Central memory CD8-positive, alpha-beta T cell (primary cell): ENCODE measurements around the gene DIAPH3.

Experiments used
- ATAC-seq: fragments of 150-1000 bp; cut with Tn5 transposase; replicated peaks from 2 replicates; pipeline ENCODE4 v1.10.0; 2022; ENCODE audit warnings: mild to moderate bottlenecking, moderate FRiP score, moderate number of reproducible peaks; ENCODE audit not compliant: poor library complexity, severe bottlenecking; ENCODE audit errors: extremely low read depth
- DNase-seq, 2 donors: peaks; one replicate each; pipeline ENCODE4 v3.0.0; 2021; ENCODE audit warnings: low spot score in 2 of 2
- H3K27ac Mint-ChIP-seq: one replicate; pipeline ENCODE4 v1.8.0; 2022; ENCODE audit warnings: low read depth, mild to moderate bottlenecking, moderate library complexity, mixed read lengths
- H3K27me3 Mint-ChIP-seq: one replicate; pipeline ENCODE4 v1.8.0; 2022; ENCODE audit warnings: mixed read lengths
- H3K36me3 Mint-ChIP-seq: one replicate; pipeline ENCODE4 v1.8.0; 2022; ENCODE audit warnings: mild to moderate bottlenecking, moderate library complexity, mixed read lengths; ENCODE audit not compliant: insufficient read depth
- H3K4me1 Mint-ChIP-seq: one replicate; pipeline ENCODE4 v1.8.0; 2022; ENCODE audit warnings: mixed read lengths
- H3K4me3 Mint-ChIP-seq: one replicate; pipeline ENCODE4 v1.8.0; 2022; ENCODE audit warnings: mild to moderate bottlenecking, moderate library complexity, mixed read lengths
- H3K9me3 Mint-ChIP-seq: one replicate; pipeline ENCODE4 v1.8.0; 2022; ENCODE audit warnings: mixed read lengths

The DIAPH3 gene

GRCh38 chr13:59790626-59791025 lies 373.1 kb downstream of the DIAPH3 start:
- Mint-ChIP-seq H3K27ac (no peak overlapping the region), H3K4me3 (no peak overlapping the region), H3K4me1 (no peaks in the 10 kb centered on the region), H3K27me3 (no peaks in the 10 kb centered on the region), H3K9me3 (no peaks in the 10 kb centered on the region), H3K36me3 (no peaks in the 10 kb centered on the region)
- ATAC-seq (no peak), DNase-seq (no peak)

- no peak for ATAC-seq
- no peak overlapping the region for H3K27ac Mint-ChIP-seq
- no peaks in the 10 kb centered on the region for H3K27me3 Mint-ChIP-seq
- H3K4me1 Mint-ChIP-seq, result no peaks in the 10 kb centered on the region
- H3K4me3 Mint-ChIP-seq, result no peak overlapping the region
- no peaks in the 10 kb centered on the region for H3K36me3 Mint-ChIP-seq
- DNase-seq, result no peak
- H3K9me3 Mint-ChIP-seq, result no peaks in the 10 kb centered on the region
Observed at GRCh38 chr13:59789558-59789957, 374.2 kb downstream of the DIAPH3 start.

- Mint-ChIP-seq H3K36me3 (no peaks in the 10 kb centered on the region), H3K9me3 (no peaks in the 10 kb centered on the region), H3K27me3 (no peaks in the 10 kb centered on the region), H3K4me3 (no peak overlapping the region), H3K27ac (no peak overlapping the region), H3K4me1 (no peaks in the 10 kb centered on the region)
- no peak for ATAC-seq
- no peak for DNase-seq
Observed at GRCh38 chr13:59787679-59788078, 376.0 kb downstream of the DIAPH3 start.

GRCh38 chr13:59782696-59783095 lies 381.0 kb downstream of the DIAPH3 start:
- Mint-ChIP-seq H3K4me3 (no peak overlapping the region), H3K36me3 (no peaks in the 10 kb centered on the region), H3K9me3 (no peaks in the 10 kb centered on the region), H3K27ac (no peak overlapping the region), H3K4me1 (no peaks in the 10 kb centered on the region), H3K27me3 (no peaks in the 10 kb centered on the region)
- no peak for ATAC-seq
- DNase-seq, result no peak

GRCh38 chr13:59780058-59780457 lies 383.7 kb downstream of the DIAPH3 start:
- ATAC-seq, result no peak
- no peak for DNase-seq
- Mint-ChIP-seq H3K4me1 (no peaks in the 10 kb centered on the region), H3K36me3 (no peaks in the 10 kb centered on the region), H3K27ac (no peak overlapping the region), H3K4me3 (no peak overlapping the region), H3K27me3 (no peaks in the 10 kb centered on the region), H3K9me3 (no peaks in the 10 kb centered on the region)

- H3K36me3 Mint-ChIP-seq, result no peaks in the 10 kb centered on the region
- no peaks in the 10 kb centered on the region for H3K27me3 Mint-ChIP-seq
- no peak overlapping the region for H3K4me3 Mint-ChIP-seq
- ATAC-seq (no peak), DNase-seq (no peak)
- no peaks in the 10 kb centered on the region for H3K9me3 Mint-ChIP-seq
- no peak overlapping the region for H3K27ac Mint-ChIP-seq
- H3K4me1 Mint-ChIP-seq, result no peaks in the 10 kb centered on the region
Observed at GRCh38 chr13:59776924-59777690, 386.6 kb downstream of the DIAPH3 start.

GRCh38 chr13:59774491-59774971 lies 389.2 kb downstream of the DIAPH3 start:
- Mint-ChIP-seq H3K9me3 (no peaks in the 10 kb centered on the region), H3K4me3 (no peak overlapping the region), H3K27ac (no peak overlapping the region), H3K36me3 (no peaks in the 10 kb centered on the region), H3K27me3 (no peaks in the 10 kb centered on the region), H3K4me1 (no peaks in the 10 kb centered on the region)
- ATAC-seq (no peak), DNase-seq (no peak)

- ATAC-seq, result no peak
- Mint-ChIP-seq H3K9me3 (no peaks in the 10 kb centered on the region), H3K27ac (no peak overlapping the region), H3K4me1 (no peaks in the 10 kb centered on the region), H3K36me3 (no peaks in the 10 kb centered on the region), H3K27me3 (no peaks in the 10 kb centered on the region), H3K4me3 (no peak overlapping the region)
- no peak for DNase-seq
Observed at GRCh38 chr13:59771272-59771671, 392.5 kb downstream of the DIAPH3 start.

GRCh38 chr13:59770451-59770850 lies 393.3 kb downstream of the DIAPH3 start:
- H3K9me3 Mint-ChIP-seq, result no peaks in the 10 kb centered on the region
- DNase-seq (no peak), ATAC-seq (no peak)
- no peaks in the 10 kb centered on the region for H3K27me3 Mint-ChIP-seq
- H3K4me1 Mint-ChIP-seq, result no peaks in the 10 kb centered on the region
- H3K27ac Mint-ChIP-seq, result no peak overlapping the region
- H3K36me3 Mint-ChIP-seq, result no peaks in the 10 kb centered on the region
- H3K4me3 Mint-ChIP-seq, result no peak overlapping the region

GRCh38 chr13:59766236-59766635 lies 397.5 kb downstream of the DIAPH3 start:
- Mint-ChIP-seq H3K27me3 (no peaks in the 10 kb centered on the region), H3K4me1 (no peaks in the 10 kb centered on the region), H3K9me3 (no peaks in the 10 kb centered on the region), H3K36me3 (no peaks in the 10 kb centered on the region), H3K27ac (no peak overlapping the region), H3K4me3 (no peak overlapping the region)
- ATAC-seq (no peak), DNase-seq (no peak)

- Mint-ChIP-seq H3K9me3 (no peaks in the 10 kb centered on the region), H3K4me1 (no peaks in the 10 kb centered on the region), H3K4me3 (no peak overlapping the region), H3K27ac (no peak overlapping the region), H3K27me3 (no peaks in the 10 kb centered on the region), H3K36me3 (no peaks in the 10 kb centered on the region)
- ATAC-seq (no peak), DNase-seq (no peak)
Observed at GRCh38 chr13:59755632-59756290, 408.0 kb downstream of the DIAPH3 start.

GRCh38 chr13:59754411-59754810 lies 409.3 kb downstream of the DIAPH3 start:
- no peaks in the 10 kb centered on the region for H3K36me3 Mint-ChIP-seq
- ATAC-seq, result no peak
- no peak overlapping the region for H3K27ac Mint-ChIP-seq
- no peak overlapping the region for H3K4me3 Mint-ChIP-seq
- no peaks in the 10 kb centered on the region for H3K27me3 Mint-ChIP-seq
- no peak for DNase-seq
- H3K4me1 Mint-ChIP-seq, result no peaks in the 10 kb centered on the region
- H3K9me3 Mint-ChIP-seq, result no peaks in the 10 kb centered on the region

GRCh38 chr13:59750860-59751259 lies 412.9 kb downstream of the DIAPH3 start:
- DNase-seq (no peak), ATAC-seq (no peak)
- Mint-ChIP-seq H3K27ac (no peak overlapping the region), H3K4me1 (no peaks in the 10 kb centered on the region), H3K36me3 (no peaks in the 10 kb centered on the region), H3K9me3 (no peaks in the 10 kb centered on the region), H3K4me3 (no peak overlapping the region), H3K27me3 (no peaks in the 10 kb centered on the region)
